ENCODE results near the gene SKAP2.

The SKAP2 gene

GRCh38 chr7:26864309-26865093, at the start of gene SKAP2:
SKAP2 (minus strand) TSS chr7:26864590; CDS start chr7:26864429, 161 bp downstream.
- peak; percentile 69 for DNase-seq

- DNase-seq = no peak
Observed at GRCh38 chr7:26912933-26913536, 48.6 kb upstream of the SKAP2 start.

- no peak for DNase-seq
Observed at GRCh38 chr7:26912338-26912737, 47.9 kb upstream of the SKAP2 start.

GRCh38 chr7:26910221-26910620, 45.8 kb upstream of the SKAP2 start:
- DNase-seq = no peak

- no peak for DNase-seq
Observed at GRCh38 chr7:26900251-26900650, 35.9 kb upstream of the SKAP2 start.

- DNase-seq = no peak
Observed at GRCh38 chr7:26899519-26899918, 35.1 kb upstream of the SKAP2 start.

GRCh38 chr7:26898891-26899290, 34.5 kb upstream of the SKAP2 start:
- no peak for DNase-seq

GRCh38 chr7:26897928-26898327, 33.5 kb upstream of the SKAP2 start:
- DNase-seq = no peak

GRCh38 chr7:26891400-26892350, 27.3 kb upstream of the SKAP2 start:
- DNase-seq = no peak

GRCh38 chr7:26880852-26881251, 16.5 kb upstream of the SKAP2 start:
- DNase-seq = no peak

- DNase-seq = no peak
Observed at GRCh38 chr7:26879671-26880070, 15.3 kb upstream of the SKAP2 start.

GRCh38 chr7:26868841-26869495, 4.6 kb upstream of the SKAP2 start:
- no peak for DNase-seq

GRCh38 chr7:26865094-26865388, 651 bp upstream of the SKAP2 start:
- no peak for DNase-seq

GRCh38 chr7:26863518-26864308, 677 bp downstream of the SKAP2 start:
- DNase-seq = peak; percentile 0

- no peak for DNase-seq
Observed at GRCh38 chr7:26862834-26863233, 1.6 kb downstream of the SKAP2 start.

GRCh38 chr7:26861050-26861449, 3.3 kb downstream of the SKAP2 start:
- no peak for DNase-seq

- DNase-seq = no peak
Observed at GRCh38 chr7:26860361-26860760, 4.0 kb downstream of the SKAP2 start.

- no peak for DNase-seq
Observed at GRCh38 chr7:26859720-26860119, 4.7 kb downstream of the SKAP2 start.

GRCh38 chr7:26858735-26859134, 5.7 kb downstream of the SKAP2 start:
- no peak for DNase-seq

- DNase-seq = no peak
Observed at GRCh38 chr7:26858241-26858715, 6.1 kb downstream of the SKAP2 start.

- no peak for DNase-seq
Observed at GRCh38 chr7:26857506-26858240, 6.7 kb downstream of the SKAP2 start.

GRCh38 chr7:26857170-26857505, 7.3 kb downstream of the SKAP2 start:
- no peak for DNase-seq
